NT2/D1 (cell line): ENCODE data around the gene TEX10.
"Not testable (repeated sequence)": the region's sequence is repeated elsewhere in the genome, so short reads cannot be mapped to it uniquely, and the experiment has no call there.

ENCODE experiments used
- DNase-seq: peaks from one replicate; pipeline ENCODE4 v3.0.0-alpha.2; 2011; ENCODE audit warnings: low read depth, low spot score
- H3K27me3 ChIP-seq: 2 replicates; pipeline ENCODE4 v1.6.0; 2011; ENCODE audit warnings: mild to moderate bottlenecking; ENCODE audit not compliant: insufficient read length, insufficient read depth
- H3K36me3 ChIP-seq: 2 replicates; pipeline ENCODE4 v1.6.1; 2011; ENCODE audit warnings: mild to moderate bottlenecking, low read length, mixed read lengths; ENCODE audit not compliant: insufficient read depth, insufficient read length
- H3K4me1 ChIP-seq: 2 replicates; pipeline ENCODE4 v1.5.1; 2011; ENCODE audit not compliant: insufficient read depth, insufficient read length
- H3K4me3 ChIP-seq: 2 replicates; pipeline ENCODE4 v1.5.1; 2011; ENCODE audit warnings: low read depth; ENCODE audit not compliant: insufficient read length
- H3K9ac ChIP-seq: 2 replicates; pipeline ENCODE4 v1.6.0; 2011; ENCODE audit warnings: low read depth; ENCODE audit not compliant: insufficient read length
- H3K9me3 ChIP-seq: 2 replicates; pipeline ENCODE4 v1.5.1; 2011; ENCODE audit warnings: mild to moderate bottlenecking, low read length; ENCODE audit not compliant: insufficient read depth
- SUZ12 ChIP-seq: IDR thresholded peaks from 2 replicates; pipeline ENCODE4 v1.6.1; 2011; ENCODE audit not compliant: insufficient read length, insufficient read depth; ENCODE audit errors: extremely low read depth
- YY1 ChIP-seq: IDR thresholded peaks from 2 replicates; pipeline ENCODE4 v1.6.1; 2011; ENCODE audit not compliant: insufficient read length, insufficient read depth
- ZNF274 ChIP-seq: IDR thresholded peaks from 2 replicates; pipeline ENCODE4 v1.6.1; 2011; ENCODE audit warnings: mild to moderate bottlenecking, low read depth, low read length

TEX10 gene

GRCh38 chr9:100352727-100353505 is at the start of gene TEX10:
TSS of gene TEX10 (minus strand) at chr9:100352942. CDS start at chr9:100349363, 3,579 bp downstream.
- Histone ChIP-seq H3K4me1 (no peaks in the 10 kb centered on the region), H3K27me3 (no peaks in the 10 kb centered on the region), H3K4me3 (peak within 1 kb of the TSS; percentile 93)

GRCh38 chr9:100401042-100401441 is 48.3 kb upstream of the TEX10 start:
- TF ChIP-seq ZNF274 (no peak), SUZ12 (no peak), YY1 (no peak)
- no peak overlapping the region for H3K4me3 ChIP-seq

More at GRCh38 chr9:100352727-100353505, at the start of gene TEX10:
- TF ChIP-seq YY1 (no peak), ZNF274 (no peak), SUZ12 (no peak)
- peaks cover 20% of the 10 kb centered on the region for H3K36me3 ChIP-seq
- DNase-seq, result peak; percentile 91
- peak within 1 kb of the TSS; percentile 96 for H3K9ac ChIP-seq
- peaks cover 12% of the 10 kb centered on the region; the same call in 1 of the 2 replicates for H3K9me3 ChIP-seq

GRCh38 chr9:100397529-100398266 is 45.0 kb upstream of the TEX10 start:
- H3K27me3 ChIP-seq, result no peaks in the 10 kb centered on the region
- H3K4me3 ChIP-seq, result no peak overlapping the region
- TF ChIP-seq ZNF274, result no peak
- no peak for TF ChIP-seq SUZ12
- TF ChIP-seq YY1, result no peak
- no peaks in the 10 kb centered on the region for H3K36me3 ChIP-seq
- H3K9me3 ChIP-seq, result peaks cover 21% of the 10 kb centered on the region; the same call in 1 of the 2 replicates
- no peak overlapping the region for H3K9ac ChIP-seq
- no peaks in the 10 kb centered on the region for H3K4me1 ChIP-seq
- no peak for DNase-seq

More at GRCh38 chr9:100401042-100401441, 48.3 kb upstream of the TEX10 start:
- Histone ChIP-seq H3K36me3 (no peaks in the 10 kb centered on the region), H3K27me3 (no peaks in the 10 kb centered on the region), H3K9ac (no peak overlapping the region), H3K9me3 (peaks cover 12% of the 10 kb centered on the region; the same call in 1 of the 2 replicates), H3K4me1 (no peaks in the 10 kb centered on the region)
- DNase-seq, result no peak

- DNase-seq, result no peak
- no peaks in the 10 kb centered on the region for H3K36me3 ChIP-seq
- TF ChIP-seq ZNF274 (no peak), SUZ12 (no peak)
Observed at GRCh38 chr9:100396769-100397168, 44.0 kb upstream of the TEX10 start.

GRCh38 chr9:100394816-100395215 is 42.1 kb upstream of the TEX10 start:
- no peaks in the 10 kb centered on the region for H3K27me3 ChIP-seq
- H3K9ac ChIP-seq, result no peak overlapping the region
- H3K9me3 ChIP-seq, result peaks cover 36% of the 10 kb centered on the region
- no peaks in the 10 kb centered on the region for H3K36me3 ChIP-seq
- TF ChIP-seq ZNF274 (no peak), YY1 (no peak), SUZ12 (no peak)
- no peaks in the 10 kb centered on the region for H3K4me1 ChIP-seq
- H3K4me3 ChIP-seq, result no peak overlapping the region
- no peak for DNase-seq

More at GRCh38 chr9:100396769-100397168, 44.0 kb upstream of the TEX10 start:
- Histone ChIP-seq H3K27me3 (no peaks in the 10 kb centered on the region), H3K9ac (no peak overlapping the region), H3K9me3 (peaks cover 23% of the 10 kb centered on the region; the same call in 1 of the 2 replicates), H3K4me3 (no peak overlapping the region), H3K4me1 (no peaks in the 10 kb centered on the region)

- Histone ChIP-seq H3K27me3 (no peaks in the 10 kb centered on the region), H3K36me3 (no peaks in the 10 kb centered on the region), H3K9ac (no peak overlapping the region), H3K4me3 (no peak overlapping the region), H3K9me3 (peaks cover 41% of the 10 kb centered on the region), H3K4me1 (no peaks in the 10 kb centered on the region)
- TF ChIP-seq YY1 (no peak), ZNF274 (no peak)
- DNase-seq, result no peak
Observed at GRCh38 chr9:100394032-100394695, 41.4 kb upstream of the TEX10 start.

- not testable (repeated sequence) for H3K4me3 ChIP-seq, DNase-seq, H3K36me3 ChIP-seq, H3K4me1 ChIP-seq, H3K9ac ChIP-seq, H3K27me3 ChIP-seq
- peaks cover 41% of the 10 kb centered on the region for H3K9me3 ChIP-seq
Observed at GRCh38 chr9:100392989-100393388, 40.2 kb upstream of the TEX10 start.
